Right lobe of liver (tissue), 4 donors: ENCODE data around the gene INO80.
A peak's percentile ranks its signal among the peaks of the same experiment; 100 is the strongest.

Experiments used
- POLR2A ChIP-seq: fragments of 450-650 bp; IDR thresholded peaks from one replicate; pipeline ENCODE4 v1.6.1; 2017; ENCODE audit warnings: antibody characterized with exemption, mild to moderate bottlenecking
- TF ChIP-seq, protein P1 (sequence below), 4 donors: fragments of 200-600 bp in 3 of 4; fragments of 450-650 bp in 1 of 4; IDR thresholded peaks; one replicate each; pipeline versions ENCODE4 v1.5.1 to v1.8.0; 2016 to 2022; ENCODE audit warnings: antibody characterized with exemption in 4 of 4, mild to moderate bottlenecking in 2 of 4
- donor health status: DM: no; HTN: no; CAD: no.
- donor health status: DM: no; HTN: no; CAD: no.
- donor health status: DM: no; HTN: yes; CAD: no.

- no peak for TF ChIP-seq POLR2A
- TF ChIP-seq, protein P1, sequence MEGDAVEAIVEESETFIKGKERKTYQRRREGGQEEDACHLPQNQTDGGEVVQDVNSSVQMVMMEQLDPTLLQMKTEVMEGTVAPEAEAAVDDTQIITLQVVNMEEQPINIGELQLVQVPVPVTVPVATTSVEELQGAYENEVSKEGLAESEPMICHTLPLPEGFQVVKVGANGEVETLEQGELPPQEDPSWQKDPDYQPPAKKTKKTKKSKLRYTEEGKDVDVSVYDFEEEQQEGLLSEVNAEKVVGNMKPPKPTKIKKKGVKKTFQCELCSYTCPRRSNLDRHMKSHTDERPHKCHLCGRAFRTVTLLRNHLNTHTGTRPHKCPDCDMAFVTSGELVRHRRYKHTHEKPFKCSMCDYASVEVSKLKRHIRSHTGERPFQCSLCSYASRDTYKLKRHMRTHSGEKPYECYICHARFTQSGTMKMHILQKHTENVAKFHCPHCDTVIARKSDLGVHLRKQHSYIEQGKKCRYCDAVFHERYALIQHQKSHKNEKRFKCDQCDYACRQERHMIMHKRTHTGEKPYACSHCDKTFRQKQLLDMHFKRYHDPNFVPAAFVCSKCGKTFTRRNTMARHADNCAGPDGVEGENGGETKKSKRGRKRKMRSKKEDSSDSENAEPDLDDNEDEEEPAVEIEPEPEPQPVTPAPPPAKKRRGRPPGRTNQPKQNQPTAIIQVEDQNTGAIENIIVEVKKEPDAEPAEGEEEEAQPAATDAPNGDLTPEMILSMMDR (IDR thresholded peaks at IDR 0.05): peak in 1 of 4 donors; percentile 10
These were observed 141.2 kb downstream of the INO80 start for GRCh38 chr15:40974879-40975278.
